Thoracic aorta (tissue), 2 donors: ENCODE measurements around the gene CCZ1B. TPM values are rescaled to one million over a fixed set of nuclear protein-coding genes. Genes with fewer than 3 reads are reported as not detected.
"Not testable (repeated sequence)": the region's sequence is repeated elsewhere in the genome, so short reads cannot be mapped to it uniquely, and the experiment has no call there.

Experiments used
- ATAC-seq: fragments of 150-250 bp; one replicate; pipeline ENCODE4 v1.8.0; 2017; ENCODE audit warnings: low read depth; ENCODE audit not compliant: insufficient number of reproducible peaks, low FRiP score
- DNase-seq: peaks from one replicate; pipeline ENCODE4 v3.0.0-alpha.2; 2020; ENCODE audit warnings: low spot score
- H3K27ac ChIP-seq, 2 donors: fragments of 200-600 bp; sonication (generic); 1 replicate in 1 of 2; 2 replicates in 1 of 2; pipeline ENCODE4 v1.5.1; 2016; ENCODE audit warnings: mild to moderate bottlenecking in 2 of 2, moderate library complexity in 2 of 2
- H3K27me3 ChIP-seq: fragments of 200-600 bp; sonication (generic); replicated peaks from 2 replicates; pipeline ENCODE4 v1.6.0; 2016; ENCODE audit warnings: mild to moderate bottlenecking; ENCODE audit not compliant: insufficient read depth
- H3K36me3 ChIP-seq: fragments of 200-600 bp; sonication (generic); one replicate; pipeline ENCODE4 v1.5.1; 2016
- H3K4me1 ChIP-seq, 2 donors: fragments of 200-600 bp; sonication (generic); 1 replicate in 1 of 2; 2 replicates in 1 of 2; pipeline versions ENCODE4 v1.5.1 to v1.6.0; 2016; ENCODE audit warnings: low read depth in 2 of 2, mild to moderate bottlenecking in 1 of 2; ENCODE audit not compliant: control insufficient read depth in 1 of 2
- H3K4me3 ChIP-seq: fragments of 200-600 bp; sonication (generic); 2 replicates; pipeline ENCODE4 v1.5.1; 2016; ENCODE audit warnings: mild to moderate bottlenecking
- H3K9me3 ChIP-seq: fragments of 200-600 bp; sonication (generic); 2 replicates; pipeline ENCODE4 v1.5.1; 2016
- total RNA-seq, 2 donors: library from RNA; depleted of rRNA; stranded (reverse); fragments of >200 nt; gene quantifications; one replicate each; pipeline versions ENCODE4 v1.1.0 to v1.2.3, GENCODE V29; 2016
- TF ChIP-seq, protein P1 (sequence below): fragments of 200-600 bp; sonication (generic); IDR thresholded peaks from one replicate; pipeline ENCODE4 v1.5.1; 2019; ENCODE audit warnings: antibody characterized with exemption

Gene CCZ1B
- total RNA-seq = 10 to 100 TPM; 33.7 to 76.2 TPM

DNA sequence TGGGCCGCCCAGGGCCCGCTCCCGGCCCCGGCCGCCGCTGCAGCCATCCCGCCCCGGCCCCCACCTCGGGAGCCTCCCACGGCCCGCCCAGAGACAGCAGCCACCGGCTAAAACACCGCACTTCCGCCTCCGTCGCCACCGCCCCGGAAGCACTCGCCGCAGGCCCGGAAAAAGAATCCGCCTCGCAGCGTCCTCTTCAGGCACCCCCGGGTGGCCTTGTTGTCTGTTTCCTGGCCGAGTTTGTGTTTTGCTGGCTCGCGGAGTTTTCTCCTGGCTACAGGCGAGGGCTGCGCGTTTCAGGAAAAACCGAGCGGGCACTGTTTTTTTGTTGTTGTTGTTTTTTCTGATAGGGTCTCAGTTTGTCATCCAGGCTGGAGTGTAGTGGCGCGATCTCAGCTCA, at the start of gene CCZ1B:
Gene CCZ1B (minus strand): TSS at position 125 of the 400 bp plus-strand sequence. CDS start 78 bp downstream, at position 47.
- H3K27me3 ChIP-seq, H3K9me3 ChIP-seq, H3K4me1 ChIP-seq, H3K36me3 ChIP-seq: not testable (repeated sequence)
- peak; percentile 9 for DNase-seq
- Histone ChIP-seq H3K4me3 (peak within 1 kb of the TSS; percentile 77), H3K27ac (peak within 1 kb of the TSS; percentile 56 to 71)
- peak; percentile 52 for ATAC-seq

DNA sequence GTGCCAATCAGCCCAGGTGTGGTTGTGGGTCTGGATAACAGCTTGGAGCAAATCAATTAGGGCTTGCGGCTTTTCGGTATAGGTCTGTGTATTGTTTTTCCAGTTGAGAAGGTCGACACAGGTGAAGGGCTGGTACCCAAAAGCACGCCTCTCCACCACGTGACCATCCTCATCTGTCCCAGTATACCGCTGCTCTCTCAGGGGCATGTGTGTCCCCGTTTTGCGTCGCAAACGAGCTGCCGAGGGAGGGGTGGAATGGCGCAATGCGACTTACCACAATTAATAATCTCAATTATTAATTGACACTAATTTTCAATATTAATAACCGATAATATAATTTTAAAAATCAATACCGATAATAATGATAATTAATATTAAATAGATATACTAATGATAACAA, 48.9 kb upstream of the CCZ1B start:
- not testable (repeated sequence) for H3K27ac ChIP-seq, ATAC-seq, H3K4me1 ChIP-seq, H3K27me3 ChIP-seq, H3K9me3 ChIP-seq, DNase-seq, H3K4me3 ChIP-seq, H3K36me3 ChIP-seq

DNA sequence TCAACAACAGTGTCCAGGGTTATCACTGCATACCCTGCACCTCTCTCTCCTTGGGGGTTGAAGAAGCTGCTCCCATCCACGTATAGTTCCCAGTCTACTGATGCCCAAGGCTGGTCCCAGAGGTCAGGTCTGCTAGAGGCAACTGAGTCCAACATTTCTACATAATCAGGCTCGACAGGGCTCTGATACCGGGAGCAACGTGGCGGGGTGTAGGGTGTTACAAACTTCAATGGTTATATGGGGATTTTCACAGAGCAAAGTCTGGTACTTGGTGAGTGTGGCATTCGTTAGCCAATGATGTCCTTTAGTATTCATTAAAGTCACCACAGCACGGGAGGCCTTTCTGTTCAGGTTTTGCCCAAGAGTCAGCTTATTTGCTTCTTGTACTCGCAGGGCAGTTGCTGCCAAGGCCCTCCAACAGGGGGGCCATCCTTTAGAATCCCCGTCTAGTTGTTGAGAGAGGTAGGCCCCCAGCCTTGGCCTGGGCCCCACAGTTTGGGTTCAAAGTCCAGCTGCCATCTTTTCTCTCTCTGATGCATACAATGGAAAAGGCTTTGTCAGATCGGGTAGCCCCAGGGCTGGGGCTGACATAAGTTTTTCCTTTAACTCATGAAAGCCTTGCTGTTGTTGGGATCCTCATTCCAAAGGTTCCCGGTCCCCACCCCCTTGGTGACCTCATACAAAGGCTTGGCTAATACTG, 46.3 kb upstream of the CCZ1B start:
- H3K27me3 ChIP-seq, H3K27ac ChIP-seq, H3K36me3 ChIP-seq, ATAC-seq, H3K9me3 ChIP-seq, H3K4me3 ChIP-seq, DNase-seq, H3K4me1 ChIP-seq: not testable (repeated sequence)

DNA sequence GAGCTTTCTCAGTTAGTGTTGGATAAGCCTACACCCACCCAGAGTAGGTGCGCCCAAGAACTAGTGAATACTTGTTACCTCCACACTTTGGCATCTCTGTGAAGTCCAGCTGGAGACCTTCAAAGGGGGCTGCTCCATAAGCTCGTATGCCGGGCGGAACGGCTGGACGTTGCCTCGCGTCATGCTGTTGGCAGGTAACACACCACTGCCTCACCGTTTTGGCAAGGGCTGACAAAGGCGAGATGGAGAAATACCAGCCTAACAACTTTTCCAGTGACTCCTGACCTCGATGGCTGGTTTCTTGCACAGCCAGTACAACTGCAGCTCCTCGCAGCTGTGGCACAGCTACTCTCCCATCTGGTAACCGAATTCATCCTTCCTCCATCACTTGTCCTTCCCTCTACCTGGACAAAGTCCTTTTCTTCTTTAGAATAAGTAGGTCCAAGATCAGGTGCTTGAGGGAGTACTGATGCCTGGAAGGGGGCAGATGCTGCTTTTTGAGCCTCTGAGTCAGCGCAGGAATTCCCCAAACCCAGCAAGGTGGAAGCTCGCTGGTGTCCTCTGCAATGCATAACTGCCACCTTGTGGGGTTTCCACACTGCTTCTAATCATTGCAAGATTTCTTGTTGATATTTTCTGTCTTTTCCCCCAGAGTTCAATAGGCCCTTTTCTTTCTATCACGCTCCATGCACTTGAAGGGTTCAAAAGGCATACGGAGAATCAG, 45.5 kb upstream of the CCZ1B start:
- not testable (repeated sequence) for H3K36me3 ChIP-seq, H3K27ac ChIP-seq, H3K27me3 ChIP-seq, DNase-seq, ATAC-seq, H3K9me3 ChIP-seq, H3K4me3 ChIP-seq, H3K4me1 ChIP-seq

DNA sequence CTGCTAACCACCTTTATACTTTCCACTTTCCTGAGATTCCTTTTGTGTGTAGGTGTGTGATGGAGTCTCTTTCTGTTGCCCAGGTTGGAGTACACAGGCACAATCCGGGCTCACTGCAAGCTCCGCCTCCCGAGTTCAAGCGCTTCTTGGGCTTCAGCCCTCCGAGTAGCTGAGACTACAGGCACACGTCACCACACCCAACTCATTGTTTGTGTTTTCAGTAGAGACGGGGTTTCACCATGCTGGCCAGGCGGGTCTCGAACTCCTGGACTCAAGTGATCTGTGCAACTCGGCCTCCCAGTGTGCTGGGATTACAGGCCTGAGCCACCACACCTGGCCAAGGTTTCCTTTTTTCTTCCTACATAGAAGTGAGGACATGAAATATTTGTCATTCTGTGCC, 38.7 kb upstream of the CCZ1B start:
- DNase-seq, H3K9me3 ChIP-seq, ATAC-seq, H3K4me1 ChIP-seq, H3K4me3 ChIP-seq, H3K27ac ChIP-seq, H3K27me3 ChIP-seq, H3K36me3 ChIP-seq: not testable (repeated sequence)

DNA sequence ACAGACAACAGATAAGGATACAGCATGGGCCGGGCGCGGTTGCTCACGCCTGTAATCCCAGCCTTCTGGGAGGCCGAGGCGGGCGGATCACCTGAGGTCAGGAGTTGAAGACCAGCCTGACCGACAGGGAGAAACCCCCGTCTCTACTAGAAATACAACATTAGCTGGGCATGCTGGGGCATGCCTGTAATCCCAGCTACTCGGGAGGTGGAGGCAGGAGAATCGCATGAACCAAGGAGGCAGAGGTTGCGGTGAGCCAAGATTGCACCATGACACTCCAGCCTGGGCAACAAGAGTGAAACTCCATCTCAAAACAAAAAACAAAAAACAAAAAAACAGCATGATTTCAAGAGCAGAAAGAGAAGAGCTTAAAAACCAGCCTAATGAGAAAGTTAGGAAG, 38.1 kb upstream of the CCZ1B start:
- H3K36me3 ChIP-seq, H3K4me3 ChIP-seq, DNase-seq, H3K27ac ChIP-seq, ATAC-seq, H3K9me3 ChIP-seq, H3K4me1 ChIP-seq, H3K27me3 ChIP-seq: not testable (repeated sequence)

DNA sequence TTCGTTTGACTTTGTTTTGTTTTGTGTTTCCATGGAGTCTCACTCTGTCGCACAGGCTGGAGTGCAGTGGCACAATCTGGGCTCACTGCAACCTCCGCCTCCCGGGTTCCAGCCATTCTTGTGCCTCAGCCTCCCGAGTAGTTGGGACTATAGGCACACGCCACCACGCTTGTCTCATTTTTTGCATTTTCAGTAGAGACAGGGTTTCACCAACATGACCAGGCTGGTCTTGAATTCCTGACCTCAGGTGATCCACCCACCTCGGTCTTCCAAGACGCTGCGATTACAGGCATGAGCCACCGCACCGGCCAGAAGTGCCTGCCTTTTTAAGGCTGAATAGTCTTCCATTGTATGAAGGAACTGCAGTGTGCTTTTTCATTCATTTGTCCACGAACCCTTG, 36.8 kb upstream of the CCZ1B start:
- H3K27me3 ChIP-seq, H3K27ac ChIP-seq, ATAC-seq, H3K4me3 ChIP-seq, H3K9me3 ChIP-seq, H3K36me3 ChIP-seq, DNase-seq, H3K4me1 ChIP-seq: not testable (repeated sequence)

DNA sequence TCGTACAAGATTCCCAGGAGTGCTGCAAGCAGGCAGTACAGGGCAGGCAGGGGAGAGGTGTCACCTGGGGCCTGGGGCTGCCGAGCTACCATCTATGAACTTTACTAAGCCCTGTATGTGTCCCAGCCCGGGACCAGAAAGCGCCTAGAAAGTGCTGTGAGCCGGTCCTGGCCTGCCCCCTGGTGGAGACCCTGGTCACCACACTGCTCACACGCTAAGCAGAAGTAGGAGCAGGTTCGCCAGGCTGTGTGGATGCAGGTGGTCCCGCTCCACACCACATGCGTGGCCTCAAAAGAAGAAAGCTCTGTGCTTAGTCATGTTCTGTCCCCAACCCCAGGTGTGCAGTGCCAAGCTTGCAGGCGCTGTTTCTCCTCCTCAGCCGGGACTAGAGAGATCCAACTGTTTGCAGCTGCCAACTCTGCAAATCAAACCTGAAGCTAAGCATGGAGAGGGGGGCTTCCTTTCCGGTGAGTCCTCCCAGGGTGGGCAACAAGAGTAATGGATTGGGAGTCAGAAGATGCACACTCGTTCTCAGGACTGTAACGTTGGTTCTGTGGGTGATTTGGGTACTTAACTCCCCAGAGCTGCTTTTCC, 31.7 kb upstream of the CCZ1B start:
- H3K4me3 ChIP-seq, H3K9me3 ChIP-seq, H3K4me1 ChIP-seq, ATAC-seq, H3K36me3 ChIP-seq, DNase-seq, H3K27ac ChIP-seq, H3K27me3 ChIP-seq: not testable (repeated sequence)
- TF ChIP-seq, protein P1, sequence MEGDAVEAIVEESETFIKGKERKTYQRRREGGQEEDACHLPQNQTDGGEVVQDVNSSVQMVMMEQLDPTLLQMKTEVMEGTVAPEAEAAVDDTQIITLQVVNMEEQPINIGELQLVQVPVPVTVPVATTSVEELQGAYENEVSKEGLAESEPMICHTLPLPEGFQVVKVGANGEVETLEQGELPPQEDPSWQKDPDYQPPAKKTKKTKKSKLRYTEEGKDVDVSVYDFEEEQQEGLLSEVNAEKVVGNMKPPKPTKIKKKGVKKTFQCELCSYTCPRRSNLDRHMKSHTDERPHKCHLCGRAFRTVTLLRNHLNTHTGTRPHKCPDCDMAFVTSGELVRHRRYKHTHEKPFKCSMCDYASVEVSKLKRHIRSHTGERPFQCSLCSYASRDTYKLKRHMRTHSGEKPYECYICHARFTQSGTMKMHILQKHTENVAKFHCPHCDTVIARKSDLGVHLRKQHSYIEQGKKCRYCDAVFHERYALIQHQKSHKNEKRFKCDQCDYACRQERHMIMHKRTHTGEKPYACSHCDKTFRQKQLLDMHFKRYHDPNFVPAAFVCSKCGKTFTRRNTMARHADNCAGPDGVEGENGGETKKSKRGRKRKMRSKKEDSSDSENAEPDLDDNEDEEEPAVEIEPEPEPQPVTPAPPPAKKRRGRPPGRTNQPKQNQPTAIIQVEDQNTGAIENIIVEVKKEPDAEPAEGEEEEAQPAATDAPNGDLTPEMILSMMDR = peak; percentile 69

DNA sequence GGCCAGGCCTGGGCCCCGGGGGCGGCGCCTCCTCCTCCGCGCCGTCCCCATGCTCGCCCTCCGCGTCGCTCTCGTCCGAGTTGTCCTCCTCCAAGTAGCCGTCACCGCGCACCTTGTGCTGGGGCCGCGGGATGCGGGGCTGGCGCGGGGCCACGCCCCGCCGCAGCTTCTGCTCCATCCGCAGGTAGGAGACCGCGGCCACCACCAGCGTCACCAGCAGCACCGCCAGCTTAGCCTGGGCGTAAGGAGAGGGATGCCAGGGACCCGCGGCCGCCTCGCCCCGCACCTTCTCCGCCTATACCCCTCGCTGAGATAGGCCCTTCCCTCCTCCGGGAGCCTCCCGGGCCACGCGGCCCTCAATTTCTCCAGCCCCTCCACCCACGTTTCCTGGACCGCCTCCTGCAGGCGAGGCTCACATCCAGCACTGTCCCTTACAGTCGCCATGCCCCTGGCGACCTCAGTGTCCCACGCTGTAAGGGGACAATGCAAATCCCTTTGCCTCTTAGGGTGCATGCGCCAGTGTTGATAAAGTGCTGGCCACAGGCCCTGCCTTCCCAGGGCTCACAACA, 29.6 kb upstream of the CCZ1B start:
- H3K36me3 ChIP-seq, H3K4me1 ChIP-seq, DNase-seq, H3K27me3 ChIP-seq, H3K9me3 ChIP-seq, ATAC-seq, H3K27ac ChIP-seq: not testable (repeated sequence)
- H3K4me3 ChIP-seq = peak overlapping the region; percentile 65

DNA sequence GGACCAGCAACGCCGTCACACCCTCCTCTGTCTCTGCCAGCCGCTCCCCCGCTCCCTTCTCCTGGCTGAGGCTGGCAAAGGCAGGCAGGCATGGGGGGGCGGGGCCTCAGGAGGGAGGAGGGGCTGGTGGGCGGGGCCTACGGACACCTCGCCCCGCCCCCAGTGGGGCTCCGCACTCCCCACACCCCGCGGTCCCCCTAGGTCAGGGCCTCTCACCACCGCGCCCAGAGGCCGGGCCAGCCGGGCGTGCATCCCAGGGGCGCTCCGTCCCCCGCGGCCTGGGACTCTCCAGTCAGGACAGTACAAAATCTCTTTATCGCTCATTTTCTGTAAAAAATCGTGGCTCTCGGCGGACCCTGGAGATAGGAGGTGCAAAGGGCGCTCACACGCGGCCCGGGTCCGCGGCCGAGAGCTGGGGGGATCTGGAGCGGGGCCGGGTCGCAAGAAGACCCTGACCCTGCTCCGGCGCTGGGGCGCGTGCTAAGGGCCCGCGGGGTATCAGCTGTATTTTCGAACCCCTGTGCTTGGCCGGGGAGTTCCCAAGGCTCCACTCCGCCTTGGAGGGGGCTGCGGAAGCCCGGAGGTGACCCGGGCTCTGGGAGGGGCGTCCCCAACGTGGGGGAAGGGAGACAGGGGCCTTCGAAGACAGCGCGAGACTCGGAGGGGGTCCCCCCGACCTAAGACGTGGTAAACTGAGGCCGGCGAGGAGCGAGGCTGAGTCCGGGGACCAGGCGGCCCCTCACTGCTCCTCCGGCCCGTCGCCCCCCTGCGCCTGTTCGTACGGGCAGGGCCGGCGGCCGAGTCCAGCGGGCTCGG, 28.9 kb upstream of the CCZ1B start:
- peak overlapping the region; percentile 65 for H3K4me3 ChIP-seq
- not testable (repeated sequence) for H3K4me1 ChIP-seq, H3K27me3 ChIP-seq, DNase-seq, H3K27ac ChIP-seq, H3K9me3 ChIP-seq, H3K36me3 ChIP-seq, ATAC-seq

DNA sequence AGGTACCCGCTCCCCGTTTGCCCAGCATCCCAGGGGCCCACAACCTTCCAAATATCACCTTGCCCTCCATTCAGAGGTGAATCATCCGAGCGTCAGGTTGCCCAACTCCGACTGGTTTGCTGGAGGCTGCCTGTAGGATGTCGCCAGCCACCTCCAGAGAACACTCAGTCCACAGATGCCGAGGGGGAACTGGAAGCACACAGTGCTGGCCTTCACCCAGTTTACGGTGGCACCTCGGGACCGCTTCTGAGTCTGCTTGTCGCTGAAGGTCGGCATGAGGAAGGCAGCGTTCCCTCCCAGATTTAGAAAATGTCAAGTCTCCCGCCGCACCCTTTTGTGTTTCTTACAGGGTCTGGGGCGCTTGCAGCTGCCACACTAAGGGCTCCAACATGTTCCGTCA, 27.6 kb upstream of the CCZ1B start:
- H3K36me3 ChIP-seq, H3K9me3 ChIP-seq, DNase-seq, H3K4me1 ChIP-seq, H3K4me3 ChIP-seq, H3K27me3 ChIP-seq, ATAC-seq, H3K27ac ChIP-seq: not testable (repeated sequence)
